Measurements from ENCODE around the gene EED. TPM values are rescaled to one million over a fixed set of nuclear protein-coding genes. Genes with fewer than 3 reads are reported as not detected.
A peak's percentile ranks its signal among the peaks of the same experiment; 100 is the strongest.
"Not testable (repeated sequence)": the region's sequence is repeated elsewhere in the genome, so short reads cannot be mapped to it uniquely, and the experiment has no call there.

EED gene
- polyA plus RNA-seq, 4 donors = 32.7 to 48.1 (median 41.4) TPM

DNA sequence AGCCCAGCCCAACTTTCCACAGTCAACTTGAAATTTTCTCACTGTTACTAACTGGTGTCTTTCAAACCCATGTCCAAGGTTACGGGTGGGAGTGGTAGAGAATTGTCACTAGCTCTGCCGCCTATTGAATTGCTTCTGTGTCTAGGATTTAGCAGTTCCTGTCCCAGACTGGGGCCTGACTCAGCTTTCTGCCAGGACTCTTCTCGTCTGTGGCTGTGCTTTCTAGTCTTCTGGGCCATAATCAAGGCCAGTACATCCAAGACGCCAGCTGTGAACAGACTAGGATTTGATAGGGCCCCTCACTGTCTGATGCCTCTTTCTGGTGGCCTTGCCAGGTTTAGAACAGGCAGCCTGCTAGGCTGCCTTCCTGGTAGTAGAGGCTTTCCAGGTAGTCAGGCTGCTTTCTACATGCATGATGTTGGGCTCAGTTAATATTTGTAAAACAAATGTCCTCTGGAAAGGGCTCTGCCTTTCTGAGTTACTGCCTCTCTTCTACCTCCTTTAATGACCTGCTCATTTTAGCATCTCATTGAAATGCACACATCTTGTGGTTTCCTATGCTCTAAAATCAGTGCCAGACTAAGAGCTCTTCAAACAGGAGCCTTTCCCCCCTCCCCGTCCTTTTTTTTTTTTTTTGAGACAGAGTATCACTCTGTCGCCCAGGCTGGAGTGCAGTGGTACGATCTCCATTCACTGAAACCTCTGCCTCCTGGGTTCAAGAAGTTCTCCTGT lies 44.4 kb downstream of the EED start:
- DNase-seq (ENCODE audit: low read depth in 4 of 4, low spot score in 3 of 4) = no peak

DNA sequence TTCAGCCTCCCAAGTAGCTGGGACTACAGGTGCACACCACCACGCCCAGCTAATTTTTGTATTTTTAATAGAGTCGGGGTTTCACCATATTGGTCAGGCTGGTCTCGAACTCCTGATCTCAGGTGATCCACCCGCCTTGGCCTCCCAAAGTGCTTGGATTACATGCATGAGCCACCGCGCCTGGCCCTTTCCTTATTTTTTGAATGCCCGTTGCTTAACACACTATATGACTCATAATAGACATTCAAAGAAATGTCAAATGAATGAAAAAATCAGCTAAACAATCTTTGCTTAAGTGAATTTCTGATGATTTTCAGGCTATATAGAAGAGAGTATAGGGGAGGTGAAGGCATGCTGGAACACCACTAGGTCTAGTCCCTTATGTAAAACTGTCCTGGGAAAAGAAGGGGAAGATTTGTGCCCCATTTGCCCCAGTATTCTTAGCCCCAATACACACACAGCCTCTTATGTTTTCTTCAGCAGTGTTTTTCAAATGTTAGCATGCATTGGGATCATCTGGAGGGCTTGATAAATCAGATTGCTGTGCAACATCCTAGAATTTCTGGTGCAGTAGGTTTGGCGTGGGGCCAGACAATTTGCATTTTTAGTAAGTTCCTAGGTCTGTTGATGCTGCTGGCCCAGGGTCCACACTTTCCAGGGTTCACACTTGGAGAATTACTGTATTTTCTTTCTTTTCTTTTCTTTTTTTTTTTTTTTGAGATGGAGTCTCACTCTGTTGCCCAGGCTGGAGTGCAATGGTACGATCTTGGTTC lies 45.1 kb downstream of the EED start:
- DNase-seq (ENCODE audit: low read depth in 4 of 4, low spot score in 3 of 4) = not testable (repeated sequence)

DNA sequence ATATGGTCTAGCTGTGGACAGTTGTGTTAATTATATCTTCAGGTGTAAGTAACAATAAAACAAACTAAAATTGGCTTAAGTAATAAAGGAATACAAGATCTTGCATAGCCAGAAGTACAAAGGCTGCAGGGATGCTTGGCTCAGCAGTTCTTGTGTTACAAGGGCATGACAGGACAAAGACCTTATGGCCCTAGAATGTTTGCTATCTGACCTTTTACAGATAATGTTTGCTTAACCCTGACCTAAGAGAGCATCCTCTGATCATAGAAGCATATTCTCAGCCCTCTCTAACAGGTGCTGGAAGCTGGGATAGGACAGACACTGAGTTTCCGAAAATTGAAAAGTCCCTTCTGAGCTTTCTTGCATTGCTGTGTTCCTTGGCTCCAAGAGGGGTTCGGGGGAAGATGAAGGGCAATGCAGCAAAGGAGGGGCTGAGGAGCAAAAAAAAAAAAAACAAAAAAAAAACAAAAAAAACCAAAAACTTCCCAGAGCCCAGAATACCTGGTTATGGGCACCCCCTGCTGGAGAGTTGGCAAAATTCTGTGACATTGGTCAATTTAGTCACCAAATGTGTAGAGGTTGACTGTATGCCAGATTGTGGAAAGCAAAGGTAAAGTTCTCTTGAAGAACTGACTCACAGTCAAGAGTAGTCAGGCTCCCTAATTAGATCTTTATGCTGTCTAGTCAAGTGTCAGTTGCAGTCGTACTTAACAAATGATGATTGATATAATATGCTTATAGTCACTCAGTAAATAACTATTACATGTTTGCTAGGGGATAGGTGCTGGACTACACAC lies 47.1 kb downstream of the EED start:
- peak in 3 of 4 donors; percentile 14 to 29 (median 29) for DNase-seq (ENCODE audit: low read depth in 4 of 4, low spot score in 3 of 4)

DNA sequence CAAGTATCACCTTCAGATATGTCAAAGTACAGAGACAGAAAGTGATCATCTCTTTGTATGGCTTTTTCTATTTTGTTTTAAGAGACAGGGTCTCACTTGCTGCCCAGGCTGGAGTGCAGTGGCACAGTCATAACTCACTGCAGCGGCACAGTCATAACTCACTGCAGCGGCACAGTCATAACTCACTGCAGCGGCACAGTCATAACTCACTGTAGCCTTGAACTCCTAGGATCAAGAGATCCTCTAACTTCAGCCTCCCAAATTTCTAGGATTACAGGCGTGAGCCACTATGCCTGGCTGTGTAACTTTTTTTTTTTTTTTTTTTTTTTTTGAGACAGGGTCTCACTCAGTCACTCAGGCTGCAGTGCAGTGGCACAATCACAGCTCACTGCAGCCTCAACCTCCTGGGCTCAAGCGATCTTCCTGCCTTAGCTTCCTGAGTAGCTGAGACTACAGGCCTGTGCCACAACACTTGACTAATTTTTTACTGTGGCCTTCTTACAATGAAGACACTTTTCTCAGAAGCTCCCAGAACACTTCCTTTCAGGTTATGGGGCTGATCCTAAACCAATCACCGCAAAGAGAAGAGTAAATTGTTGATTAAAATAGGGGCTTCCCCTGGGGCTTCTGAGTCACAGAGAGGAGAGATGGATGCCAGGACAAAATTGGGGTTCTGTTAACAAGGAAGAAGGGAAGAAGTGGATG lies 48.5 kb downstream of the EED start:
- DNase-seq (ENCODE audit: low read depth in 4 of 4, low spot score in 3 of 4) = no peak

DNA sequence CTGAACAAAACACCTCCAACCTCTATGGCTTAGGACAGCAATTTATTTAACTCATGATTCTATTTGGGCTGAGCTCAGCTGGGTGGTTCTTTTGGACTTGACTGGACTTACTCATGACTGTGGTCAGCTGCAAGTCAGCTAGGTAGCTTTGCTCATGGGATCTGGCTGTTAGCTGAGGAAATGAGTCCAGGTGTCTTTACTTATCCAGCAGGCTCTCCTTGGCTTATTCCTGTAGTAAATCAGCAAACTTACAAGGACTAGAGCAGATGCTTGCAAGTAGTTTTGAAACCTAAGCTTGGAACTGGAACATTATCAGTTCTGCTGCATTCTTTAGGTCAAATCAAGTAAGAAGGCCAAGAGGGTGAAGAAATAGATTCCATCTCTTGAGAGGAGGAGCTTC lies 49.5 kb downstream of the EED start:
- DNase-seq (ENCODE audit: low read depth in 4 of 4, low spot score in 3 of 4) = no peak

DNA sequence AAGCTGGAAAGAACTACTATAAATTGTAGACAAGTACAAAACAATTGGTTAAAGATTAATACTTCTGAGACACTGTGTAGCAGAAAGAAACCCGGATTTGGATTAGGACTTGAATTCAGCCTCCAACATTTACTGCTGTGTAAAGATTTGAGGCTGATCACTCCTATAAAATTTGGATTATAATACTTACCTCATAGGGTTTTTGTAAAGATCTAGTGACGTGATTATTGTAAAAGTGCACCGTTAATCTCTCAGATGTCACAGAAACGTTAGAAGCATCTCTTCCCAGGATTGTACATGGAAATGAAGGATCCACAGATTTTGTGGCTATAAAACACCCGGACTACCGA lies 57.2 kb downstream of the EED start:
- no peak for DNase-seq (ENCODE audit: low read depth in 4 of 4, low spot score in 3 of 4)

DNA sequence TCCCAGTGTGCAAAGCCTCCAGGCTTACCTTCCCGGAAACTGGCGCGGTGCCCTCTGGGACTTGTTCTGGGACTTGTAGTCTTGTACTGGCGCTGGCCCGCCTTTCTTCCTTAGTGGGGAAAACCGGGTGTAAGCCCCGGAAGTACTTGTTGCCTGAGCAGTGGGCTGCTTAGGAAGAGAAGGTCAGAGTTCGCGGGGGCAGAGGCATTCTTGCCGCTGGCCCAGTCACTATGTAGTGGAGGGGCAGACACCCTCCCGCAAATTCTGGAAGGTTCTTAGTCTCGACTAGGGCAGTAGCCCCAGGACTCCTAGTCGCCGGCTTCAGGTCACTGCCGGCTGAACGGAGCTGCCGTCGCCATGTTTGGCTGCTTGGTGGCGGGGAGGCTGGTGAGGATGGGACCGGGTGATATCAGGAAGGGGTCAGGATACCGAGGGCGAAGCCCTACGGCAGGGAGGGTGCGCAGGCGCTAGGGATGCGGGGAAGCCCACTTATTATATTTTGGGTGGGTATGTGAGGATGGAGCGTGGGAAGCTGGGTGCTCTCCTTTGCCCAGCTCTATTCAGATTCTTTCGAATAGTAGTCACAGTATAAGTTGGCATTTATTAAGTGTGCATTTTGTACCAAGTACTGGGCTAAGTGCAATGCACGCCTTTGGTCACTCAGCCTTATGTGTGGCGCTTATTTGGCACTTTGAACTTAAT lies 57.7 kb downstream of the EED start, which contains the start of gene HIKESHI:
HIKESHI (plus strand) TSS at position 149 of the 702 bp plus-strand sequence; CDS start at position 358, 209 bp downstream.
- DNase-seq (ENCODE audit: low read depth in 4 of 4, low spot score in 3 of 4) = peak; percentile 94 to 97 (median 96)

DNA sequence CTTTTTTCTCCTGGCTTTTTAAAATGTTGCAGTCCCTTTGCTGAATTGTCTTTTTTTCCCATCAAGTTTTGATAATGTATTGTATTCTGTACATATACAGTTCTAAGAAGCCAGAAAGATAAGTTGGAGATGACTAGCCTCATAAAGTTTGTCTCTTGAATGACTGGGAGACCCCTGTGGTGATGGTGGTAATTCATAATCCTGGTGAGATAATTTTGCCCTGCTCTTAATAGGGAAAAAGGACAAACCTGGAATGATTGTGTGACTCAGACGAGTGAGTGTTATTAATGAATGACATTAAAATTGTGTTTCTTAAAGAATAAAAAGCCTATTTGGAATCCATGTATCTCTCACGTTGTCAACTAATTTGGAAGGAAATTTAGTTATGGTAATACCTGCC lies 58.7 kb downstream of the EED start:
- DNase-seq (ENCODE audit: low read depth in 4 of 4, low spot score in 3 of 4) = no peak

DNA sequence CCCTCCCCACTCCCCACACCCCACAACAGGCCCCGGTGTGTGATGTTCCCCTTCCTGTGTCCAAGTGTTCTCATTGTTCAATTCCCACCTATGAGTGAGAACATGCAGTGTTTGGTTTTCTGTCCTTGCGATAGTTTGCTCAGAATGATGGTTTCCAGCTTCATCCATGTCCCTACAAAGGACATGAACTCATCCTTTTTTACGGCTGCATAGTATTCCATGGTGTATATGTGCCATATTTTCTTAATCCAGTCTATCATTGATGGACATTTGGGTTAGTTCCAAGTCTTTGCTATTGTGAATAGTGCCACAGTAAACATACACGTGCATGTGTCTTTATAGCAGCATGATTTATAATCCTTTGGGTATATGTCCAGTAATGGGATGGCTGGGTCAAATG lies 64.2 kb downstream of the EED start:
- not testable (repeated sequence) for DNase-seq (ENCODE audit: low read depth in 4 of 4, low spot score in 3 of 4)

DNA sequence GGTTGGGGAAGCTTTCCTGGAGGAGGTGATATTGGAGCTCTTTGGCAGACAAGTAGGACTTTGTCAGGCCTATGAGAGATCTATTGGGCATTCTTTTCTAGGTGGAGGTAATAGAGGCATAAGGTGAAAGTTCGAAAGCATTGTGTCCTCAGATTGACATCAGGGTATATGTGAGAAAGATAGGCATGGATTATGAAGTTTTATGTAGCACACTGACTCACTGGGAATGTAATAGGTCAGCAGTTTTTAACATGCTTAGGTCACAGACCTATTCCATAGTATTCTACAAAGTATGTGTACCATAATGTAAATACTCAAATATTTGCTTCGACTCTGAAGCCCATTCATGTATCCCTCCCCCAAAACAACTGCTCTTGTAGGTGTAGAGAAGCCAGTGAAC lies 69.2 kb downstream of the EED start:
- no peak for DNase-seq (ENCODE audit: low read depth in 4 of 4, low spot score in 3 of 4)

DNA sequence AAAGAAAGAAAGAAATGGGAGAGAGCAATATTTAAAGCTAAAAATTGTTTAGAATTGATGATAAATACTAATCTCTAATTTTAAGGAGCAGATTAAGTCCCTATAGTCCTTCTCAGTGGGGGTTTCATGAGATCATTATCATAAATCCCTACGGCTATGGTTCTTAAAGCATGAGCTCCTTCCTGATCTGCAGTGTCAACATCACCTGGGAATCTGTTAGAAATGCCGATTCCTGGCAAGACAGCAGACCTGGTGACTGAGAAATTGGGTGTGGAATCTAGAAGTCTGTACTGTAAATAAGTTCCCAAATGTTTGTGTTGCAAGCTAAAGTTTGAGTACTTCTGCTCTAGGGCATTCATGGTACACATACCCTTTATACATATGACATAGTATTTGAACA lies 70.1 kb downstream of the EED start:
- no peak for DNase-seq (ENCODE audit: low read depth in 4 of 4, low spot score in 3 of 4)

Other genes with a start within 250 kb of the EED start
- gene PICALM, start 175.7 kb upstream of the EED start, polyA plus RNA-seq (ENCODE audit: insufficient read length in 4 of 4) = 100 to 1,000 TPM; 173 to 289 (median 260) TPM
- gene HIKESHI, start 57.5 kb downstream of the EED start, polyA plus RNA-seq (ENCODE audit: insufficient read length in 4 of 4) = 10 to 100 TPM; 49.2 to 53.9 (median 51.5) TPM
- 1 to 10 TPM; 1.3 to 1.9 (median 1.5) TPM for gene CCDC81, start 130.1 kb downstream of the EED start, polyA plus RNA-seq (ENCODE audit: insufficient read length in 4 of 4)

Data from left renal pelvis (tissue), 4 donors.